K562 (cell line): ENCODE measurements around the gene SPATA3.

Experiments
- CTCF ChIP-seq, 3 experiments: IDR thresholded peaks in 2 of 3; conservative IDR thresholded peaks in 1 of 3; 2 replicates each; pipeline ENCODE4 v1.5.1; 2011 to 2012; ENCODE audit warnings: low read length in 3 of 3, mild to moderate bottlenecking in 3 of 3, control low read depth in 2 of 3, improper control_type of control experiment in 1 of 3, inconsistent platforms in 1 of 3, low read depth in 1 of 3, mixed read lengths in 1 of 3, moderate library complexity in 1 of 3; ENCODE audit not compliant: insufficient read depth in 2 of 3
- DNMT1 ChIP-seq: fragments of 450-650 bp; IDR thresholded peaks from 2 replicates; pipeline ENCODE4 v1.6.1; 2016; ENCODE audit warnings: antibody characterized with exemption, mild to moderate bottlenecking
- EWSR1 ChIP-seq: fragments of 450-650 bp; IDR thresholded peaks from 2 replicates; pipeline ENCODE4 v1.6.1; 2018; ENCODE audit warnings: borderline replicate concordance, mild to moderate bottlenecking, low read depth, moderate library complexity; ENCODE audit not compliant: partially characterized antibody
- SMC3 ChIP-seq: conservative IDR thresholded peaks from 2 replicates; pipeline ENCODE4 v1.6.1; 2011; ENCODE audit warnings: low read depth, low read length, improper control_type of control experiment; ENCODE audit not compliant: insufficient read depth
- ZNF140 ChIP-seq: fragments of 250-450 bp; sonication (Bioruptor Pico); IDR thresholded peaks from 2 replicates; pipeline ENCODE4 v1.8.0; 2021; ENCODE audit warnings: moderate library complexity, mild to moderate bottlenecking, inconsistent platforms

- TF ChIP-seq DNMT1 = no peak
- no peak for TF ChIP-seq EWSR1
- no peak for TF ChIP-seq ZNF140 (CRISPR knock-in tag)
- no peak for TF ChIP-seq CTCF (IDR thresholded peaks at IDR 0.05 in 2 of 3, conservative IDR thresholded peaks at IDR 0.05 in 1 of 3; ENCODE audit: insufficient read depth in 2 of 3, low read depth in 1 of 3, low read length in 3 of 3)
- no peak for TF ChIP-seq SMC3
Measured at GRCh38 chr2:230947908-230948365, 48.0 kb upstream of the SPATA3 start.
